Hematopoietic multipotent progenitor cell treated with erythropoietin and hydrocortisone succinate and interleukin-3 and kit ligand, for 8 days (in vitro differentiated cells): ENCODE data around the gene VRTN.
"Not testable (repeated sequence)": the region's sequence is repeated elsewhere in the genome, so short reads cannot be mapped to it uniquely, and the experiment has no call there.

ENCODE experiments used
- DNase-seq: peaks from one replicate; pipeline ENCODE4 v3.0.0-alpha.2; 2015

VRTN gene, protein sequence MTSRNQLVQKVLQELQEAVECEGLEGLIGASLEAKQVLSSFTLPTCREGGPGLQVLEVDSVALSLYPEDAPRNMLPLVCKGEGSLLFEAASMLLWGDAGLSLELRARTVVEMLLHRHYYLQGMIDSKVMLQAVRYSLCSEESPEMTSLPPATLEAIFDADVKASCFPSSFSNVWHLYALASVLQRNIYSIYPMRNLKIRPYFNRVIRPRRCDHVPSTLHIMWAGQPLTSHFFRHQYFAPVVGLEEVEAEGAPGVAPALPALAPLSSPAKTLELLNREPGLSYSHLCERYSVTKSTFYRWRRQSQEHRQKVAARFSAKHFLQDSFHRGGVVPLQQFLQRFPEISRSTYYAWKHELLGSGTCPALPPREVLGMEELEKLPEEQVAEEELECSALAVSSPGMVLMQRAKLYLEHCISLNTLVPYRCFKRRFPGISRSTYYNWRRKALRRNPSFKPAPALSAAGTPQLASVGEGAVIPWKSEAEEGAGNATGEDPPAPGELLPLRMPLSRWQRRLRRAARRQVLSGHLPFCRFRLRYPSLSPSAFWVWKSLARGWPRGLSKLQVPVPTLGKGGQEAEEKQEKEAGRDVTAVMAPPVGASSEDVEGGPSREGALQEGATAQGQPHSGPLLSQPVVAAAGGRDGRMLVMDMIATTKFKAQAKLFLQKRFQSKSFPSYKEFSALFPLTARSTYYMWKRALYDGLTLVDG

DNA sequence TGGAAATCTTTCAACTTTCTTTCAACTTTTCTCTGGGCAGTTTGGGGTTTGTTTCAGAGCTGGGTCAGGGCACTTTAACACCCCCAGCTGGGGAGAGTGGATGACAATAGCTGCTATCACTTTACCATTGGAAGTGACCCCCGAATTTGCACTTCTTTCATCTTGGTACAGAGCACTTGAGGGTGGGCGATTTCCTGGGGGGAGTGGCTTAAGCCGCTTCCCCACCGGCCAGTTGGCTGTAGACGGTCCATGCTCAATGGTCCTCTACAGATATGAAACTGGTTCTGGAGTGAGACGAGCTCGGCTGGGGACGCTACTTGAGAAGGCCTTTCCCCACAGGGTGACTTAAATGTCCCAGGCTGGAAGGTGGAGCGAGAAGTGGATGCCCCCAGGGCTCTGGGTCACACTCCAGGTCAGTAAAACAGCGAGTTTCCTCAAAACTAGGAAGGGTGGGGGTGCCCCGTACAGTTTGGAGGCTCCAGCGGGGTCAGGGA lies at the start of gene VRTN:
Gene VRTN (plus strand): TSS at position 231 of the 494 bp plus-strand sequence. CDS start 8,313 bp downstream, outside the sequence.
- no peak for DNase-seq

DNA sequence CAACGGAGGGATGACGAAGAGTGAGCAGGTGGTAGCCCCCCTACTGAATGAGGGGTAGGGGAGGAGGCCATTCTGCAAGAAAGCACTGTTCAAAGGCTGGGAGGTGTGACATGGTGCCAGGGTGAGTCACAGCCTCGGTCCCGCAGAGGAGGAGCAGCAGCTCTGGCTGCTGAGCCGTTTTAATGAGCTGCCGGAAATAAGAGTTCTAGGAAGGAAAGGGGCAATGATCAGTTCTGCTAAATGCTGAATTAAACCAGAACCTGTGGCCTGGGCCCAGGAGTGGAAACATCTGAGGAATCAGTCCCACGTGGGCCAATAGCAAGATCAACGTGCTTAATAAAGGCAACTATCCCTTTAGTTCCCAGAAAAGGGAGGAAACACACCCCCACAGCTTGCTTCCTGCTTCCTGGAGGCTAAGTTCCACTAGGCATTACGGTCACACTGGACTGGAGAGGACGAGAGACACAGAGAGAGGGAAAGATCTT lies 49.2 kb upstream of the VRTN start:
- no peak for DNase-seq

- DNase-seq = no peak
Measured at GRCh38 chr14:74301594-74302151, 46.6 kb upstream of the VRTN start.

DNA sequence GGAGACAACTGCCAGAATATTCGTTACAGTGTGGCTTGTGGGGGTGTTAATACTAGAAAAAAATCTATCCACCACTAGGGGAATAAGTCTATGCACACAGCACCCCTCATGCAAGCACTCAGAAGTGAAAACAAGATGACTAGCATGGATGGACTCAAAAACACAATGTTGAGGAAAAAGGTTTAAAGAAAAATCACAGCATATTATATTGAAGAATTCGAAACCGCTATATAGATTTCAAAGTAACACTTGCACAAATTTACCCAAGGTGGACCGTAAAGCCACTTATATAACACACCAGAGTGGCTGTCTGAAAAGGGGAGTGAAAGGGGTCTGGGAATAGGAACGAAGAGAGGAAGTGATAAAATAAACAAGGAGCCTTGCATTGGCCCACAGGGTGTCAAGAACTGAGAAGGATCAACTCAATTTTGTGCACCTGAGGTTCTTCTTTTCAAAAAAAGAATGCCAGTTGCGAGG lies 46.1 kb upstream of the VRTN start:
- DNase-seq = peak; percentile 77

GRCh38 chr14:74302634-74303569 lies 45.4 kb upstream of the VRTN start, which contains the start of gene ABCD4:
TSS of gene ABCD4 (minus strand) at chr14:74302934. CDS start at chr14:74302912, 22 bp downstream.
- peak; percentile 94 for DNase-seq

DNA sequence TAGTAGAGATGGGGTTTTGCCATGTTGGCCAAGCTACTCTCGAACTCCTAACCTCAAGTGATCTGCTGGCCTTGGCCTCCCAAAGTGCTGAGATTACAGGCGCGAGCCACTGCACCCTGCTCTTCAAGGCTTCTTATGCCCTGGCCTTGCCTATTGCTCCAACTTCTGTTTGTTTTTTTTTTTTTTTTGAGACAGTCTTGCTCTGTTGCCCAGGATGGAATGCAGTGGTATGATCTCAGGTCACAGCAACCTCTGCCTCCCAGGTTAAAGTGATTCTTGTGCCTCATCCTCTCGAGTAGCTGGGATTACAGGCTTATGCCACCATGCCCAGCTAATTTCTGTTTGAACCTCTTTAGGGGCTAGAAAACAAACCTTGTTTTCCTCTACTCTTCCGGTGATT lies 39.6 kb upstream of the VRTN start:
- no peak for DNase-seq

DNA sequence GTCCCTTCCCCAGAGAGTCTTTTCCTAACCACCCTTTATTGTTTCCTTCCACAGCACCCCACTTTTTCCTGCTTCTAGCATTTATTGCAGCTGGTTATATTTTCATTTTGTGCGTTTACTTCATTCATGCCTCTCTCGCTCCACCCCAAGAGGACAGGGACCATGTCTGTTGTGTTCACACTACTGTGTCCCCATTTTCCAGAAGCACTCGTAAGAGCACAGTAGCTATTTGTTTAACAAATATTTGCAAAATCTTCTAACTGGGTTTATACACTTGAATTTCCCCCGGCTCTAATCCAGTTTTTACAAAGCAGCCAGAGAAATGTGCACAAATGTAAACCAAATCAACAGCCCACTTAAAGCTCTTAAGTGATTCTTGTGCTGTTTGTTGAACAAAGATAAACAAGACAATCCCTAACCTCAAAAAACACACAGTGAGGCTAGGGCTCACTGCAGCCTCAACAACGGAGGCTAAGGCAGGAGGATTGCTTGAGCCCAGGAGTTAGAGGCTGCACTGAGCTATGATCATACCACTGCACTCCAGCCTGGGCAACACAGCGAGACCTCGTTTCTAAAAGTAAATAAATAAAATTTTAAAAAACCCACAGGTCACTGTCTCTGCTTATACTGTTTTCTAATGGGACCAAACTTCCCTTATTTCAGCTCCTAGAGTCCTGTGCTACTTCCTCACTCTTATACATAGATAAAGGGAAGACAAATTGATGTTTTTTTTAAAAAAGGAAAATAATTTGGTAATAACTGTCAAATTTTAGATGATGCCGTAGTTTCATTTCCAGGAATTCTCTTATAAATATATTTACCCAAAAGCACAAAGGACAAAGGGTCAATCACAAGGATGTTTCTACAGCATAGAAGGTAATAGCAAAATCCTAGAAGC lies 38.9 kb upstream of the VRTN start:
- no peak for DNase-seq

GRCh38 chr14:74312161-74312560 lies 36.1 kb upstream of the VRTN start:
- DNase-seq = no peak

DNA sequence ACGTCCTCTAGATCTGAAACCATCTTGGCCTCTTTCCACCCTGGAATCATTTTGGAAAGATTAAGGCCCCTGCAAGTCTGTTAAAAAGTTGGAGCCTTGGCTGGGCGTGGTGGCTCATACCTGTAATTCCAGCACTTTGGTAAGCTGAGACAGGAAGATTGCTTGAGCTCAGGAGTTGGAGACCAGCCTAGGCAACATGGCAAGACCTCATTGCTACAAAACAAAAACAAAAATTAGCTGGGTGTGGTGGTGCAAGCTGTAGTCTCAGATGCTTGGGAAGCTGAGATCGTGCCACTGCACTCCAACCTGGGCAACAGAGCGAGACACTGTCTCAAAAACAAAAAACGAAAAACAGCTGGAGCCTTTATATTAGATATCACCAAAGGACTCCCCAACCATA lies 34.7 kb upstream of the VRTN start:
- DNase-seq = no peak

DNA sequence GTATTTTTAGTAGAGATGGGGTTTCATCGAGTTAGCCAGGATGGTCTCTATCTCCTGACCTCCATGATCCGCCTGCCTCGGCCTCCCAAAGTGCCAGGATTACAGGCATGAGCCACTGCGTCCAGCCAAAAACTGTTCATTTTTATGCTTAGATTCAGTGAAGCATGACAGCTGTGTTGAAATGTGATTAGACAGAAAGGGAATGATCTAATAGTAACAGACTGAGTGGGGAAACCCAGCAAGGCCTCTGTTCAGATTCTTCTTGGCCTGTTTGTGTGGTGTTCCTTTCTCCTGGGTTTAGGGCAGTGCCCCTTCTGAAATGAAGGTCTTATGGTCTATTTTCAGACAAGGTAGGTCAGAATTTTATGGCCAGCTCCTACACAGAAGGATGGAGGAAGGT lies 33.7 kb upstream of the VRTN start:
- DNase-seq = no peak

DNA sequence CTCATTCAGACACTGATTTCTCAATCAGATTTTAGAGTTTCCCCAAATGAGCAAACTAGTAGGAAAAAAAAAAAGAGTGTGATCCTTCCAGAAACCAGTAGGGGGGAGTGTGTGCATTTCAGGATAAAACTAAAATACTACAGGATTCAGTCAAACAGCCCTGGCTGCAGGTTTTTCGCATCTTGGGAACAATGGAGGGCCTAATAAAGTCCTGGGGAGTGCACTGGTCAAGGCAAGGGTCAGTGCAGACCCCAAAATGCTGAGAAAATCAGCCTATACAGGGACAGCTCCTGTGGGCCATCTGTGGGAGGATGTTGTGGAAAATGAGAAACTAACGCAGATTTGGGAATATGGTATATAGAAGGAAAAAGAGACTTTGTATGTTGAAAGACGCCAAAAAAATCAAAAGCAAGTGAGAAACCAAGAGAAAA lies 23.3 kb upstream of the VRTN start:
- peak; percentile 45 for DNase-seq

- DNase-seq = no peak
Measured at GRCh38 chr14:74325446-74325845, 22.8 kb upstream of the VRTN start.

DNA sequence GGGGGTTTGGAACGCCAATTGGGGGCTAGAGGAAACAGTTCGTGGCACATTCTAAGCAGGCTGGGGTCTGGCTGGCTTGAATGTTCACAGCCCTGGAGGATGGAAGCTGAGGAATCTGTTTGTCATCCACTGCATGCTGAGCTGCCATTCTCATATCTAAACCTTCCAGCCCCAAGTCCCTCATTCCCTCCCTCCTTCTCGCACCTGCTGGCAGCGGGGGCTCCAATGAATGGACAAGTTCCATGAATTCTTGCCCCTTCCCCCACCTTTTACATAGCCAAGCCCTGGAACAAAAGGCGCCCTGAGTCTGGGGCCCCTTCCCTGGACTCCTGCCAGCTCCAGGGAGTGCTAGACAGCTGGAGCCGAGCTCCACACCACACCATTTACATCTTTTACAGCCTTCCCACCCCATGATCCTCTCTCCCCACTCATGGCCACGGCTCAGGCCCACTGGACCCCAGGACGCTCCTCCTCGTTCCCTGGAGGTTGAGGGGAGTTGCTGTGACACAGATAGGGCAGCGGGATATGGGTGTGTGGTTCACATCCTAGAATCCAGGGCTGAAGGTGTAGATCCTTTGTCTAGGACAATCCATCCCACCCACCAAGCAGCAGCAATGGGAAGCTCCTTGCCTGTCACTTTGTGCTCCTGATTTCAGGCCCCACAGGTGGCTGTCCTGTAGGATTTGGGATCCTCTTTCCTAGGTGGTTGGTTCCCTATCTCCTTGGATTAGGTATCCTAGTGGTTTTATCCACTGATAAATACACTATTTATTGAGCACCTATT lies 21.7 kb upstream of the VRTN start:
- no peak for DNase-seq

GRCh38 chr14:74329950-74330552 lies 18.2 kb upstream of the VRTN start:
- DNase-seq = not testable (repeated sequence)

- DNase-seq = no peak
Measured at GRCh38 chr14:74333909-74334308, 14.4 kb upstream of the VRTN start.

- DNase-seq = no peak
Measured at GRCh38 chr14:74346341-74346740, 1.9 kb upstream of the VRTN start.

DNA sequence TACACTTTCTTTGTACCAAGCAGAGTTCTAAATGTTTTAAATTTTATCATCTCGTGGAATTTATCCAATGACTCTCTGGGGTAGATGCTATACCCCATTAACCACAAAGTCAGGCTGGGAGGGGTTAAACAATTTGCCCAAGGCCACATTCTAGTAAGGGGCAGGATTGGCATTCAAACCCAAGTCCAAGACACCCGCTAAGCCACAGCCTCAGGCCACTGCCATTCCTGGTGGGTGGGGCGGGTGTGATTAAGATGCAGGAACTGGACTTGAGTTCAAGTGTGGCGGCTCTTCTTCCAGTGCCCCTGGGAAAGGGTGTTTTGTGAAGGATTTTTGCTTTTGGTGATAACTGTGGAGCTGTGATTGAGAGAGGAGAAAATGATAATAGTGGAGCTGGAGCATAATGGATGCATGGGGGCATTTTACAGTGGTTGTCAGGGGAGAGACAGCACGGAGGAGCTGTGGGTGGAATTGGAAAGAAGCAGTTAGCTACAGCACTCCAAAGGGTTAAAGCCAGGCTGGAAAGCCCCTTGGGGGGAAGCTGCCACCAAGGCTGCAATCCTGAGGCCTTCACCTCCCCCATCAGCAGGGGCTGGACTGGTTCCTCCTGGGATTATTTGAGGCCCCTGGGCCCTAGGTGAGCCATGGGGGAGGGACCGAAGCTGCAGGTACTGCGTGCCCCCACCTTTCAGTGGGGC lies 1.0 kb upstream of the VRTN start:
- no peak for DNase-seq

- DNase-seq = no peak
Measured at GRCh38 chr14:74347795-74348100, 523 bp upstream of the VRTN start.

- DNase-seq = no peak
Measured at GRCh38 chr14:74348735-74349463, 628 bp downstream of the VRTN start.
